BLaER1 treated with 17β-estradiol and CSF1 and Interleukin-3, amounts not matched to agents 10 nM and 100 nM (cell line): Measurements from ENCODE around the gene PNLIPRP2.

Experiments used
- H3K27ac ChIP-seq, 11 experiments: shearing (Covaris generic); formaldehyde crosslinking; 2 replicates each; pipeline ENCODE4 v1.8.1; 2022
- H3K27me3 ChIP-seq, 11 experiments: shearing (Covaris generic); formaldehyde crosslinking; 2 replicates each; pipeline ENCODE4 v1.8.1; 2022
- H3K36me3 ChIP-seq, 11 experiments: shearing (Covaris generic); formaldehyde crosslinking; 2 replicates each; pipeline ENCODE4 v1.8.1; 2022
- H3K4me1 ChIP-seq, 10 experiments: shearing (Covaris generic); formaldehyde crosslinking; 2 replicates each; pipeline ENCODE4 v1.8.1; 2022
- H3K4me2 ChIP-seq, 11 experiments: shearing (Covaris generic); formaldehyde crosslinking; 2 replicates each; pipeline ENCODE4 v1.8.1; 2022
- H3K4me3 ChIP-seq, 10 experiments: shearing (Covaris generic); formaldehyde crosslinking; 2 replicates each; pipeline ENCODE4 v1.8.1; 2022
- H3K9ac ChIP-seq, 11 experiments: shearing (Covaris generic); formaldehyde crosslinking; 2 replicates each; pipeline ENCODE4 v1.8.1; 2022
- H3K9me3 ChIP-seq, 11 experiments: shearing (Covaris generic); formaldehyde crosslinking; replicated peaks in 1 of 11; 2 replicates each; pipeline ENCODE4 v1.8.1; 2022
- H4K20me1 ChIP-seq, 11 experiments: shearing (Covaris generic); formaldehyde crosslinking; 2 replicates each; pipeline ENCODE4 v1.8.1; 2022
- Cebpa-rat ChIP-seq, 11 experiments: shearing (Covaris generic); IDR thresholded peaks; 2 replicates each; pipeline ENCODE4 v1.8.1; 2022

The PNLIPRP2 gene

DNA sequence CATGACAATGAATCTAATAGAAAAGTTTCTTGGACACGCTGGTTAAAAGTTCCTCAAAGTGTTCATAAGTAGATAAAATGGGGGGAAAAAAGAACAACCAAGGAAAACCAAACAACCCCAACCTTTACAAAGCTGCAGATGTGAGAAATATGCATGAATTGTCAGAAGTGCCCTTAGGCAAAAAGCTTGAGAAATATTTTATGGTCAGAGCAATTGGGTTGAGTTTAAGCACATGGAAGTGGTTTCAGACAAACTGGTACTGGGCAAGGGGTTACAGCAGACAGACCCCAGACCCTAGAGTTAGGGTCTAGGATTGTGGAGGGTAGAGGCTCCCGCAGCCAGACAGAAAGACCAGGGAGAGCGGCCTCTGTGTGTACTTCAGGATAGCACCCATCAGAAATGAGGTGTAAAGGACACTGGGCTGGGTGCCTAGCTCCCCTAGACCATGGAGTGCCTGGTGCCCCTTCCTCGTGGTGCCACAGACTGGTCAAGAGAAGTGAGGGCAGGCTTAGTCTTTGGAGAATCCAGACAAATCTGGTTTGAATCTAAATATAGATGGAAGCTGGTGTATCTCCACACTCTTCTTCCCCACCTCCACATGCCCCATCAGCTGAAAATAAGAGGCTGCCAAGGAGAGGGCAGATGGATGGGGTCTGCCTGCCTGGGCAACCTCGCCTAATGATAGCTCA is 37.3 kb downstream of the PNLIPRP2 start:
- no peak overlapping the region for H3K27ac ChIP-seq
- TF ChIP-seq Cebpa-rat (IDR thresholded peaks at IDR 0.05), result no peak

DNA sequence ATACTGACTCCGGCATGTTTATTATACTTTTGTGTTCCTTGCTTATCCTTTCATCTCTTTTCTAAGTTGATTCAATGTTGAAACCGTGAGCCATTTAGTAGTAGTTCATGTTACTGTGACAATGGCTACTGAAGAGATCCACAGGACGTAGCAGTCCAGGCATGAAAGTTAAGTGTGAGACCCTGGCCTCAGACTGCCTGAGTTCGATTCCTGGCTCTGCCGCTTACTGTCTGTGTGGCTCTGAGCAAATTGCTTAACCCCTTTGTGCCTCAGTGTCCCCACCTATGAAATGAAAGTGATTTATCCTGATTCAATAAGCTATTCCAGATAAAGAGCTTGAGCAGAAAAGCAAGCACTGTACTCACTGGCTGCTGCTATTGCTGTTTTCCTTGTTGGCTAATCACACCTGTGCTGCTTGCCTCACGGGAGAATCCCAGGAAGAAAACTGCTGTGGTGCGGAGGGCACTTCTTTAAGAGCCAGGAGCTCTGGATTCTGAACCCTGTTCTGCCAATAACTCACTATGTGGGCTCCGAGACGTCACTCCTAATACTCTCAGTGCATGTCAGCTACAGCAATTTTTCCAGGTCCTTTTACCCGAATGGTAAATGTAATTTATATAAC is 38.4 kb downstream of the PNLIPRP2 start:
- no peaks in the 10 kb centered on the region; a peak in 1 of 22 replicates for H3K9me3 ChIP-seq
- H3K4me2 ChIP-seq, result no peak overlapping the region
- H4K20me1 ChIP-seq, result no peaks in the 10 kb centered on the region
- H3K36me3 ChIP-seq, result no peaks in the 10 kb centered on the region
- H3K9ac ChIP-seq, result no peak overlapping the region
- no peaks in the 10 kb centered on the region for H3K27me3 ChIP-seq
- no peak overlapping the region for H3K27ac ChIP-seq
- H3K4me3 ChIP-seq, result no peak overlapping the region
- TF ChIP-seq Cebpa-rat (IDR thresholded peaks at IDR 0.05), result no peak
- no peaks in the 10 kb centered on the region for H3K4me1 ChIP-seq

More for the DNA sequence above, 37.3 kb downstream of the PNLIPRP2 start:
- Histone ChIP-seq H3K9ac (no peak overlapping the region), H3K4me3 (no peak overlapping the region), H3K9me3 (no peaks in the 10 kb centered on the region), H4K20me1 (no peaks in the 10 kb centered on the region), H3K27me3 (no peaks in the 10 kb centered on the region), H3K36me3 (no peaks in the 10 kb centered on the region), H3K4me1 (no peaks in the 10 kb centered on the region), H3K4me2 (no peak overlapping the region)

GRCh38 chr10:116660860-116661259 is 40.1 kb downstream of the PNLIPRP2 start:
- Histone ChIP-seq H3K27me3 (no peaks in the 10 kb centered on the region), H3K4me2 (no peak overlapping the region), H3K9ac (no peak overlapping the region), H3K4me3 (no peak overlapping the region), H3K4me1 (no peaks in the 10 kb centered on the region), H3K9me3 (no peaks in the 10 kb centered on the region; a peak in 1 of 22 replicates), H4K20me1 (no peaks in the 10 kb centered on the region), H3K27ac (no peak overlapping the region), H3K36me3 (no peaks in the 10 kb centered on the region)
- no peak for TF ChIP-seq Cebpa-rat (IDR thresholded peaks at IDR 0.05)

- Histone ChIP-seq H3K4me3 (no peak overlapping the region), H3K4me1 (no peaks in the 10 kb centered on the region), H3K36me3 (no peaks in the 10 kb centered on the region), H3K27me3 (no peaks in the 10 kb centered on the region), H3K4me2 (no peak overlapping the region), H3K9ac (no peak overlapping the region), H3K9me3 (peaks cover 0 to 6% (median 0%) of the 10 kb centered on the region in 11 experiments; a peak in 1 of 22 replicates), H3K27ac (no peak overlapping the region), H4K20me1 (no peaks in the 10 kb centered on the region)
- TF ChIP-seq Cebpa-rat (IDR thresholded peaks at IDR 0.05), result no peak
Observed at GRCh38 chr10:116663342-116663741, 42.6 kb downstream of the PNLIPRP2 start.

DNA sequence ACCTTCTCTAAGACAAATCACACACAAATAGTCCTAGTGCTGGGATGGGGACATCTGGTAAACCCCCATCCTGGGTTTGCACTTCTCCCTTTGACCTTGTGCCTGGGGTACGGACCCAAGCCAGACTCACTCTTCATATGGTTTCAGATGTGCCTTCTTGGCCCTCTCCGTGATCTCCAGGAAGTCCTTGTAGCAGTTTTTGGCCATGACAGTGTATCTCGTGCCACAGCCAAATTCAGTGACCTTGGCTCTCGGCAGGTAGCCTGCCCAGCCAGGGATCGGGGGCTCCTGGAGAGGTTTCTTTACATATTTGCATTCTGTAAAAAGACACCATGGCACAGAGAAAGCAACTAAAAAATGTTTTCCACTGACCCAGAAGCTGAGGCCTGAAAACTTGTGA is 43.9 kb downstream of the PNLIPRP2 start:
- H3K36me3 ChIP-seq, result no peaks in the 10 kb centered on the region
- TF ChIP-seq Cebpa-rat (IDR thresholded peaks at IDR 0.05), result no peak

GRCh38 chr10:116665541-116666125 is 44.9 kb downstream of the PNLIPRP2 start:
- no peaks in the 10 kb centered on the region for H3K4me1 ChIP-seq

More for the DNA sequence above, 43.9 kb downstream of the PNLIPRP2 start:
- H3K4me1 ChIP-seq, result no peaks in the 10 kb centered on the region
- no peaks in the 10 kb centered on the region for H4K20me1 ChIP-seq
- peaks cover 0 to 6% (median 0%) of the 10 kb centered on the region in 11 experiments; a peak in 1 of 22 replicates for H3K9me3 ChIP-seq
- no peak overlapping the region for H3K9ac ChIP-seq
- no peak overlapping the region for H3K4me2 ChIP-seq
- no peaks in the 10 kb centered on the region for H3K27me3 ChIP-seq
- no peak overlapping the region for H3K4me3 ChIP-seq
- no peak overlapping the region for H3K27ac ChIP-seq

DNA sequence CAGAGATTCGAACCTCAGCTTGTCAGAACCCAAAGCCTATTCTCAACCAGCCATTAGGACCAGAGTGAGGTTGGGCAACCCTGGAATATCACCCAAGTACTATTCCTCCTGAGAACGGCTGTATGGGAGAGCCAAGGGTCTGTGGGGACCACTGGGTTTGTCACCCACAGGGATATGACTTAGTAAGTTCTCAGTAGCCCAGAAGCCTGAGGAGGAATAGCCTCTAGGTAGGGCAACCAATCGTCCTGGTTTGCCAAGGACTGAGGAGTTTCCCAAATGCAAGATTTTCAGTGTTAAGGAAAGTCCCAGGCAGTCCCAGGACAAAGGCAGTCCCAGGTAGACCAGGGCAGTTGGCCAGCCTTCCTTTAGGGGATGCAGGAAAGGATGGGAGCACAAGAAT is 46.7 kb downstream of the PNLIPRP2 start:
- Histone ChIP-seq H3K36me3 (no peaks in the 10 kb centered on the region), H3K4me3 (no peak overlapping the region), H4K20me1 (no peaks in the 10 kb centered on the region), H3K9me3 (peaks cover 0 to 6% (median 0%) of the 10 kb centered on the region in 11 experiments; a peak in 1 of 22 replicates), H3K4me2 (no peak overlapping the region), H3K27ac (no peak overlapping the region), H3K27me3 (no peaks in the 10 kb centered on the region), H3K9ac (no peak overlapping the region), H3K4me1 (no peaks in the 10 kb centered on the region)
- no peak for TF ChIP-seq Cebpa-rat (IDR thresholded peaks at IDR 0.05)

More at GRCh38 chr10:116665541-116666125, 44.9 kb downstream of the PNLIPRP2 start:
- Histone ChIP-seq H3K4me3 (no peak overlapping the region), H3K4me2 (no peak overlapping the region), H3K9me3 (peaks cover 0 to 6% (median 0%) of the 10 kb centered on the region in 11 experiments; a peak in 1 of 22 replicates), H3K36me3 (no peaks in the 10 kb centered on the region), H3K9ac (no peak overlapping the region), H3K27me3 (no peaks in the 10 kb centered on the region), H4K20me1 (no peaks in the 10 kb centered on the region), H3K27ac (no peak overlapping the region)
- TF ChIP-seq Cebpa-rat (IDR thresholded peaks at IDR 0.05), result no peak

GRCh38 chr10:116668018-116668417 is 47.3 kb downstream of the PNLIPRP2 start:
- H3K27me3 ChIP-seq, result no peaks in the 10 kb centered on the region
- no peaks in the 10 kb centered on the region for H3K36me3 ChIP-seq
- no peaks in the 10 kb centered on the region for H4K20me1 ChIP-seq
- H3K4me2 ChIP-seq, result no peak overlapping the region
- H3K4me1 ChIP-seq, result no peaks in the 10 kb centered on the region
- TF ChIP-seq Cebpa-rat (IDR thresholded peaks at IDR 0.05), result no peak
- no peak overlapping the region for H3K27ac ChIP-seq
- H3K9ac ChIP-seq, result no peak overlapping the region
- H3K9me3 ChIP-seq, result peaks cover 0 to 6% (median 0%) of the 10 kb centered on the region in 11 experiments; a peak in 1 of 22 replicates
- H3K4me3 ChIP-seq, result no peak overlapping the region

DNA sequence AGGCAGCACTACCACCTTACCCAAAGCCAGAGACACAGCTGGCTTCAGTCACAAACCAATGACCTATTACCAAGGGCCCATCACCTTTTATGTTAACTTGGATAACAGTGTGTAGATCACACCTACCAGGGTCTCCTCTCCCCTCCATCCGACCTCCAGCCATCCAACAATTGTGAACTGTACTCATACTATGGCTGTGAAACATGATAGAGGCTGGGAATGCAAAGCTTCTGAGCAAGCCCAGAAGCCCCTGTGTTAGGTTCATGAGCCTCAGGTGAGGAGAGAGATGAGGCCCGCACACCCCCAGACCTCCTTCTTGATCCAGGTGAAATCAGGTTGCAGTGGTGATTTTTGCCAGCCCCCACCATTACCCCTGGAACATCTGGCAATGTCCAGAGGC is 47.7 kb downstream of the PNLIPRP2 start:
- Histone ChIP-seq H3K27ac (no peak overlapping the region), H3K4me1 (no peaks in the 10 kb centered on the region), H3K9me3 (peaks cover 0 to 6% (median 0%) of the 10 kb centered on the region in 11 experiments; a peak in 1 of 22 replicates), H3K4me2 (no peak overlapping the region), H3K4me3 (no peak overlapping the region), H3K9ac (no peak overlapping the region), H3K27me3 (no peaks in the 10 kb centered on the region), H4K20me1 (no peaks in the 10 kb centered on the region), H3K36me3 (no peaks in the 10 kb centered on the region)
- TF ChIP-seq Cebpa-rat (IDR thresholded peaks at IDR 0.05), result no peak
